GM19328 (cell line): Measurements from ENCODE around the gene MRPS2.
"Not testable (repeated sequence)": the region's sequence is repeated elsewhere in the genome, so short reads cannot be mapped to it uniquely, and the experiment has no call there.

Experiments used
- ATAC-seq: cut with Tn5 transposase; IDR thresholded peaks from one replicate; pipeline ENCODE4 v1.9.1; 2021; ENCODE audit warnings: mild to moderate bottlenecking, moderate library complexity; ENCODE audit not compliant: unreplicated experiment

The MRPS2 gene

GRCh38 chr9:135513351-135513846, 12.9 kb downstream of the MRPS2 start:
- no peak for ATAC-seq

GRCh38 chr9:135513906-135514305, 13.4 kb downstream of the MRPS2 start:
- not testable (repeated sequence) for ATAC-seq

- no peak for ATAC-seq
Observed at GRCh38 chr9:135514342-135515082, 14.0 kb downstream of the MRPS2 start.

GRCh38 chr9:135515083-135515951, 14.8 kb downstream of the MRPS2 start:
- no peak for ATAC-seq

- ATAC-seq: no peak
Observed at GRCh38 chr9:135516132-135516860, 15.8 kb downstream of the MRPS2 start.

- ATAC-seq: no peak
Observed at GRCh38 chr9:135517407-135517822, 16.9 kb downstream of the MRPS2 start.

- ATAC-seq: no peak
Observed at GRCh38 chr9:135519179-135519971, 18.9 kb downstream of the MRPS2 start.

GRCh38 chr9:135520916-135521607, 20.6 kb downstream of the MRPS2 start, which contains the start of gene LCN1:
Gene LCN1, plus strand, starts transcription at chr9:135521440. Its CDS starts 58 bp downstream, at chr9:135521498.
- ATAC-seq: no peak

- no peak for ATAC-seq
Observed at GRCh38 chr9:135521608-135522095, 21.2 kb downstream of the MRPS2 start.

- no peak for ATAC-seq
Observed at GRCh38 chr9:135522137-135522877, 21.8 kb downstream of the MRPS2 start.

- ATAC-seq: no peak
Observed at GRCh38 chr9:135522931-135523330, 22.4 kb downstream of the MRPS2 start.

- no peak for ATAC-seq
Observed at GRCh38 chr9:135523521-135524129, 23.1 kb downstream of the MRPS2 start.

GRCh38 chr9:135524130-135524861, 23.8 kb downstream of the MRPS2 start:
- no peak for ATAC-seq

- no peak for ATAC-seq
Observed at GRCh38 chr9:135525241-135526088, 25.0 kb downstream of the MRPS2 start.

GRCh38 chr9:135526089-135526729, 25.7 kb downstream of the MRPS2 start:
- no peak for ATAC-seq
